SKM-1 (cell line): Measurements from ENCODE around the gene MCF2L.

Experiments
- DNase-seq: peaks from one replicate; lab custom pipeline; 2025; ENCODE audit not compliant: unreplicated experiment; lab: John Stamatoyannopoulos, UW

The MCF2L gene

GRCh38 chr13:113119822-113120189 is 150.8 kb downstream of the MCF2L start:
- DNase-seq, result no peak

- no peak for DNase-seq
Observed at GRCh38 chr13:113120300-113121182, 151.5 kb downstream of the MCF2L start.

GRCh38 chr13:113121183-113121927 is 152.3 kb downstream of the MCF2L start:
- DNase-seq, result no peak

GRCh38 chr13:113121928-113122471 is 153.0 kb downstream of the MCF2L start:
- DNase-seq, result no peak

GRCh38 chr13:113122550-113123225 is 153.7 kb downstream of the MCF2L start, which contains the start of gene F10:
F10 (plus strand) TSS chr13:113122799; CDS start chr13:113122856, 57 bp downstream.
- no peak for DNase-seq

GRCh38 chr13:113123226-113124201 is 154.5 kb downstream of the MCF2L start:
- no peak for DNase-seq

- DNase-seq, result no peak
Observed at GRCh38 chr13:113124211-113124970, 155.4 kb downstream of the MCF2L start.

GRCh38 chr13:113125506-113126264 is 156.7 kb downstream of the MCF2L start:
- DNase-seq, result no peak

GRCh38 chr13:113126265-113127150 is 157.5 kb downstream of the MCF2L start:
- DNase-seq, result no peak

GRCh38 chr13:113129480-113129879 is 160.5 kb downstream of the MCF2L start:
- no peak for DNase-seq

GRCh38 chr13:113129921-113130750 is 161.1 kb downstream of the MCF2L start:
- DNase-seq, result no peak

GRCh38 chr13:113135281-113135760 is 166.3 kb downstream of the MCF2L start:
- no peak for DNase-seq

GRCh38 chr13:113137691-113138298 is 168.8 kb downstream of the MCF2L start:
- DNase-seq, result no peak

GRCh38 chr13:113138792-113139551 is 170.0 kb downstream of the MCF2L start:
- DNase-seq, result no peak

GRCh38 chr13:113139577-113139976 is 170.6 kb downstream of the MCF2L start:
- DNase-seq, result no peak
